DMS53 (cell line): Measurements from ENCODE around the gene NUMBL.
"Not testable (repeated sequence)": the region's sequence is repeated elsewhere in the genome, so short reads cannot be mapped to it uniquely, and the experiment has no call there.

Experiments used
- DNase-seq: peaks from one replicate; lab custom pipeline; 2025; lab: John Stamatoyannopoulos, UW

The NUMBL gene

DNA sequence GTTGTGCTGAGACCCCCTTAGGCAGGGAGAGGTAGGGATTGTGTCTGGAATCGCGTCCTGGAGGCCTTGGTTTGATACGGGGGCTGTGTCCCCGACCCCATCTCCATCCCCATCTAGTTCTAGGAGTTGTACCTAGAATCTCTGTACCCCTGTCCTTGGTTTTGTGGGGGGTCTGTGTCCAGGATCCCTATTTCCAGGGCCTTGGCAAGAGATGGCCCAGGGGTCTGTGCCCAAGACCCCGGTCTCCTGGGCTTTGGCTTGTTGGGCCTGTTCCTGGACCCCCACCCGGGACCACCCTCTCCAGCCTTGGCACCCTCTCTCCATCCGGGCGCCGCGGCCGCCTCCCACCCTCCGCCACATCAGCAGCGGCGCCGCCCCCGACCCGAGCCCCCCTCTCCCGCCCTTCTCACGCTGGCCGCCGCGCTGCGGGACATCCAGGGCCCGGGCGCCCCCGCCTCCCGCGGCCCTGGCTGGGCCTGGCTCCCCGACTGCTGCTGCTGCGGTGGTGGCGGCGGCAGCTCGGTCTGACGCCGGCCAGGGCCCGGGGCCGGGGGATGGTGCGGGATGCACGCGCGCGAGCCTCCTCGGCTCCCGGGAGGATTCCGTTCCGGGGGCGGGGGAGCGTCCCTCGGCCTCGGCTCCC, at the start of gene NUMBL:
TSS of gene NUMBL (minus strand) at position 602 of the 643 bp plus-strand sequence. CDS start at position 434, 168 bp downstream.
- DNase-seq = no peak

- DNase-seq = no peak
These were observed 48.8 kb upstream of the NUMBL start for GRCh38 chr19:40739030-40739839.

DNA sequence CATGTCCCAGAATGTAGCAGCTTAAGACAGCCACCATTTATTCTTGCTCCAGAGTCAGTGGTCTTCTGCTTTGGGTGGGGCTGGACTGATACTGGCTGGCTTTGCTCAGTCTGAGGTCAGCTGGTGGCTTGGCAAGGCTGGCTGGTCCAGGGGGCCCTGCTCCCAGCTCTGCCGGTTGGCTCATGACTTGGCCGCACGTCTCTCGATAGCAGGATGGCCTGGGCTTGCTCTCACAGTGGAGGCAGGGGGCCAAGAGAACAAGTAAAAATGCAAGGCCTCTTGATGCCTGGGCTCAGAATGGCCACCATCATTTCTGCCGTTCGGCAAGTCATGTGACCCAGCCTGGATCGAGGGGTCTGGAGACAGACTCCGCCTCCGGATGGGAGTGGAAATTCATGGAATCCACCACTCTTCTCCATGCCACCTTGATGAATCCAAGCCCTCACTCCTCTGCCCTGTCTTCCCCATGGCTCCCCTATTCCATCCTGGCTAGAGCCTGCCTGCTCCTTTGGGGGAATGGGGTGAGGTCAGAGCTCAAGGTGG, 46.7 kb upstream of the NUMBL start:
- DNase-seq = no peak

DNA sequence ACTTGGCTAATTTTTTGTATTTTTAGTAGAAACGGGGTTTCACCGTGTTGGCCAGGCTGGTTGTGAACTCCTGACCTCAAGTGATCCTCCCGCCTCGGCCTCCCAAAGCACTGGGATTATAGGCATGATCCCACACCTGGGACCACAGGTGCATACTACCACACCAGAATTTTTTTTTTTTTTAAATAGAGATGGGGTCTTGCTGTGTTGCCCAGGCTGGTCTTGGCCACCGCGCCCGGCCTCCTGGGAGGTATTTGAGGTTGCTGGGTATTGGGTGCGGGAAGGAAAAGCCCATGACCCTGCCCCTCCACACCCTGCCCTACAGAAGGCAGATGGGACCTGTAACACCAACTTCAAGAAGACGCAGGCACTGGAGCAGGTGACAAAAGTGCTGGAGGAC, 46.2 kb upstream of the NUMBL start:
- no peak for DNase-seq

DNA sequence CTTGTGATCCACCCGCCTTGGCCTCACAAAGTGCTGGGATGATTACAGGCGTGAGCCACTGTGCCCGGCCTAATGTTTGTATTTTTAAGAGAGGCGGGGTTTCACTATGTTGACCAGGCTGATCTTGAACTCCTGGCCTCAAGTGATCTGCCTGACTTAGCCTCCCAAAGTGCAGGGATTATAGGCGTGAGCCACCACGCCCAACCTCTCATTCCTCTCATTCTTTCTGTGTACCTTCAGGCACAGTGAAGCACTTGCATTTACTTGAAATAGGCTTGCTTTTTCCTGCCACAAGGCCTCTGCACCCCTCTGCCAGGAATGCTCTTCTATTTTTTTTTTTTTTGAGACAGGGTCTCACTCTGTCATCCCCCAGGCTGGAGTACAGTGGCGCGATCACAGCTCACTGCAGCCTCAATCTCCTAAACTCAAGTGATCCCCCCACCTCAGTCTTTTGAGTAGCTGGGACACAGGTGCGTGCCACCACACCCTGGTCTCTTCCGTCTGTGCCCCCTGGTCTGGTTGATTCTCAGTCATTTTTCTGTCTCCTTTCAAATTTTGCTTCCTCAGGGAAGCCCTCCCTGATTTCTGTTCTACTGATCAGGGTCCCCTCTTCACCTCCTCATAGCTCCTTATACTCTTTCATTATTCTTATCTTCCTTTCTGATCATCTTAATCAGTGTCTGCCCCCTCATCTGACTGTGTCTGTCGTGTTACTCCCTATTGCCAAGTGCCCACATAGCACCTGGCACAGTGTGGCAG, 44.7 kb upstream of the NUMBL start:
- DNase-seq = no peak

DNA sequence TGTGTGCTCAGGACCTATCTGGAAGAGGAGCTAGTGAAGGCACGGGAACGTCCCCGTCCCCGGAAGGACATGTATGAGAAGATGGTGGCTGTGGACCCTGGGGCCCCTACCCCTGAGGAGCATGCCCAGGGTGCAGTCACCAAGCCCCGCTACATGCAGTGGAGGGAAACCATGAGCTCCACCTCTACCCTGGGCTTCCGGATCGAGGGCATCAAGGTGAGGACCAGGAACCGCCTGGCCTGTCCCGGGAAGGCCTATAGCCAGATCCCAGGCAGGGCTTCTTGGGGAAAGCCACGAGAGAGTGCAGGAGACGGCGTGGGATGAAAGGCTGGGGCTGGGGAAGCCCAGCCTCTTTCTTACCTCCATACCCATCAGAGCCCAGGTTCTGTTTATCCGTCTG, 42.7 kb upstream of the NUMBL start:
- no peak for DNase-seq

- not testable (repeated sequence) for DNase-seq
These were observed 41.9 kb upstream of the NUMBL start for GRCh38 chr19:40732304-40732703.

DNA sequence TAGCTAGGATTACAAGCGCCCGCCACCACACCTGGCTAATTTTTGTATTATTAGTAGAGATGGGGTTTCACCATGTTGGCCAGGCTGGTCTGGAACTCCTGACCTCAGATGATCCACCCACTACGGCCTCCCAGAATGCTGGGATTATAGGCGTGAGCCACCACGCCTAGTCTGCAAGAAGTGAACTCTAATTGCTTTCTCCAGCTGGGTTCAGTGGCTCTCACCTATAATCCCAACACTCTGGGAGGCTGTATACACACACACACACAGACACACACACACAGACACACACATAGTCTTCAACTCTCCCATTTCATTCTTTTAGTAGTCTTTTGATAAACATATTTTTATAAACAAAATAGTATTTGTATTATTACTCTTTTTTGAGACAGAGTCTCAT, 39.6 kb upstream of the NUMBL start:
- not testable (repeated sequence) for DNase-seq

GRCh38 chr19:40726279-40726678, 35.8 kb upstream of the NUMBL start:
- no peak for DNase-seq

DNA sequence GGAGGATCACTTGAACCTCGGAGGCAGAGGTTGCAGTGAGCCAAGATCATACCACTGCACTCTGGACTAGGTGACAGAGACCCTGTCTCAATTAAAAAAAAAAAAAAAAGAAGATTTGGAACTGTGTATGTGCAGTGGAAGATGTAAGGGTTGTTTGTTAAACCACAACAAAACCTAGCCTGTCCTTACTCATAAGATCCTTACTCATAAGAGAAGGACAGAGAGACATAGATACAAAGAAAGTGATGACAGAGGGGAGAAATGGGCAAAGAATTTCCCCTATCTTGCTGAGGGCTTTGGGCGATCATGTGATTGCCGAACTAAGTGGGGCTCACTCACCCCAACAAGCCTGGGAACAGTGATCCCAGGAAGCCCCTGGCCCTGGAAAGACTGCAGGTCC, 34.4 kb upstream of the NUMBL start:
- no peak for DNase-seq

DNA sequence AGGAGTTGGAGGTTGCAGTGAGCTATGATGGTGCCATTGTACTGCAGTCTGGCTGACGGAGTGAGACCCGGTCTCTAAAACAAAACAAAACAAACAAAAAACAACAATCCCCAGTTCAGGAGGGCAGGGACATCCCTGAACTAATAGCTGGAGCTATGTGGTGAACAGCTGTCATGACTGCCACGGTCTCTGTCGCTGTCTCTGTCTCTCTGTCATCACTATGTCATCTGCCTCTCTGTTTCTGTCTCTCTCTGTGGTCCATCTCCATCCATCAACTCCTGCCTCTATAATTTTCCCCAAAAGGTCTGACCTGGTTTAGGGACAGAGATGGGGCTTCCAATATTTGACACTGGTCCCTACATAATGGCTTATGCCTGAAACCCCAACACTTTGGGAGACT, 33.9 kb upstream of the NUMBL start:
- no peak for DNase-seq

GRCh38 chr19:40723661-40724254, 33.3 kb upstream of the NUMBL start:
- DNase-seq = no peak

DNA sequence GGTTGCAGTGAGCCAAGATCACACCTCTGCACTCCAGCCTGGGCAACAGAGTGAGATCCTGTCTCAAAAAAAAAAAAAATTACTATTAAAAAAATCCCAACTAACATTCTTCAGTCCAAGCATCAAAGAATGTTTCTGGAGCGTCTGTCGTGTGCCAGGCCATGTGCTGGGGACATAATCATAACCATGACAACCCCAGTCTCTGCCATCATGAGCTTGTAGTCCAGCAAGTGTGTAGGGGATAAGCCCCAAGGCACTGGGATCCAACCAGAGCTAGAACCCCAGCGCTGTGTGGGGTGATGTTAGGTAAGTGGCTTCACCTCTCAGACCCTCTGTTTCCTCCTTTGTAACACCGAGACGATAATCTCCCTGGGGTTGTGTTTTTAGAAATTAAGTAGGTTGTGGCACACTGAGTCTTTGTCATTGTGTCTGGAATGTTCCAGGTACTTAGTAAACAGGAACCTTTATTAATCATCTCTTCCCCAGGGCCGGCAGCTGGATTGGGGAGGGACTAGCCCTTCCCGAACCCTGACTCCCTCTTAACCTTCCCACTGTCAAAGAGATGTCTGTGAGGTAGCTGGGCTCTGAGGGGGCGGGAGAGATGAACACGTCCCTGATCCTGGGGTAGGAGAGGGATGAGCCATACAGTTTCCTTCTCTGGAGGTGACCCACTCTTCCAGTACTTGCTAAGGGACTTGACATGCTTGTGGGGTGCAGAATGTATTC, 31.6 kb upstream of the NUMBL start:
- DNase-seq = no peak

DNA sequence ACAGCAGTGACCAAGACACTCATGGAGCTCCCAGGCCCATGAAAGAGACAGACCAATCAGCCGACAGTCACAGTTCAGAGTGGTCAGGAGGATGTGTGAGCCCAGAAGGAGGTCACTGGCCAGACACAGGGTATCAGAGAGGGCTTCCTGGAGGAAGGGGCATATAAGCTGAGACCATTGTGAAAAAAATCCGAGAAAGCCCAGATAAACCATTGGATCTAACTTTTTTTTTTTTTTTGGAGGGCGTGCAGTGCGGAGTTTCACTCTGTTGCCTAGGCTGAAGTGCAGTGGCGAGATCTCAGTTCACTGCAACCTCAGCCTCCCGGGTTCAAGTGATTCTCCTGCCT, 30.7 kb upstream of the NUMBL start:
- no peak for DNase-seq

DNA sequence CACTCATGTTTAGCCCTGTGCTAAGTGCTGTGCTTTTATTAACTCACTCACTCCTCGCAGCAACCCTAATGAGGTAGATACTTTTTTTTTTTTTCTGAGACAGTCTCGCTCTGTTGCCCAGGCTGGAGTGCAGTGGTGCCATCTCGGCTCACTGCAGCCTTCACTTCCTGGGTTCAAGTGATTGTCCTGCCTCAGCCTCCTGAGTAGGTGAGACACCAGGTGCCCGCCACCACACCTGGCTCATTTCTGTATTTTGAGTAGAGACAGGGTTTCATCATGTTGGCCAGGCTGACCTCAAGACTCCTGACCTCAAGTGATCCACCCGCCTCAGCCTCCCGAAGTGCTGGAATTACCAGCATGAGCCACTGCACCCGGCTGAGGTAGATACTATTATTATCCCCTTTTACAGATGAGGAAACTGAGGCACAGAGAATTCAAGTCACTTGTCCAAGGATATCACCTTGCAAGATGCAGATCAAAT, 29.0 kb upstream of the NUMBL start:
- peak; percentile 63 for DNase-seq

DNA sequence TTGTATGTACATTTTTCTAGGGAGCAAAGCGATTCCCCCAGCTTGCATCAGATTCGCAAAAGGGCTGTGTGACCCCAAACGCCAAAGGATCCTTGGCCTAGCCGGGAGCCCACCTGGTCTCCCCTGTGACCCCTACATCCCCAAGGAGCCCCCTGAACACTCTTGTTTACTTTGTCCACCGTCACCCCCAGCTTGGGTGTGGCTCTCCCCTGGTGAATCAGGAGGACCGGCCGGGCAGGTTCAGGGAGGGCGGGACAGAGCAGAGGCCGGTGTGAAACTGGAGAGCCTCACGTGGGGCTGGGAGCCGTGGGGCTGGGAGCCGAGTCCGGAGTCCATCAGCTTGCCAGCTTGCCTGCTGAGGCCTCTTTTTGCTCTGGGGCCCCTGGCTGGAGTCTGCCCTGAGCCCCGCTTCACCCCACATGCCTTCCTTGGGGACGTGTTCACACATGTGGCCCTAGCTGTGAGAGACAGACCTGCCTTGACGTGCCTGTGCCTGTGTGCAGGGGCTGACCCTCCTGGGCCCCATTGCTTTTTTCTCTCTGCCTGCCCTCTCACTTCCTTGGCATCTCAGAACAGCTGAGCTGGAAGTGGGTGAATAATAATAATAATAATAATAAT, 28.4 kb upstream of the NUMBL start:
- DNase-seq = peak; percentile 95

- DNase-seq = peak; percentile 78
These were observed 27.7 kb upstream of the NUMBL start for GRCh38 chr19:40717880-40718773.

GRCh38 chr19:40717325-40717879, 27.0 kb upstream of the NUMBL start:
- no peak for DNase-seq

- peak; percentile 100 for DNase-seq
These were observed 26.3 kb upstream of the NUMBL start, which contains the start of the genes COQ8B and ITPKC for GRCh38 chr19:40716482-40717324. Gene COQ8B, minus strand, starts transcription at chr19:40716886. Its CDS starts 2,254 bp downstream, at chr19:40714632. Gene ITPKC, plus strand, starts transcription at chr19:40717112. Its CDS starts 24 bp downstream, at chr19:40717136.
